ENCODE results near the gene ESRRG.

DNA sequence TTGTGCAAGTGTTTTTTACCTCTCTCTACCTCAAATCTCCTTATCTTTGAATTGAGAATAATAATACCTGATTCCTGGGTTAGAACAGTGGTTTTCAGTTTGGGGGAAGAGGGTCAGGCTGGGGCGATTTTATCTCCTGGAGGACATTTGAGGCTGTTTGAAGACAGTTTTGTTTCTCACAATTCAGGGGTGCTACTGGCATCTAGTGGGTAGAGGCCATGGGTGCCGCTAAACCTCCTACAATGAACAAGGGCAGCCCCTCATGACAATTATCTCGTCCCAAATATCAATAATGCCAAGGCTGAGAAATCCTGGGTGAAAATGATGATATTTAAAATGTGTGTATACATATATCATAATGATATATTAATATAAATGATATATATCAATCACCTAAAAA is 160.8 kb downstream of the ESRRG start:
- TF ChIP-seq, protein P1, sequence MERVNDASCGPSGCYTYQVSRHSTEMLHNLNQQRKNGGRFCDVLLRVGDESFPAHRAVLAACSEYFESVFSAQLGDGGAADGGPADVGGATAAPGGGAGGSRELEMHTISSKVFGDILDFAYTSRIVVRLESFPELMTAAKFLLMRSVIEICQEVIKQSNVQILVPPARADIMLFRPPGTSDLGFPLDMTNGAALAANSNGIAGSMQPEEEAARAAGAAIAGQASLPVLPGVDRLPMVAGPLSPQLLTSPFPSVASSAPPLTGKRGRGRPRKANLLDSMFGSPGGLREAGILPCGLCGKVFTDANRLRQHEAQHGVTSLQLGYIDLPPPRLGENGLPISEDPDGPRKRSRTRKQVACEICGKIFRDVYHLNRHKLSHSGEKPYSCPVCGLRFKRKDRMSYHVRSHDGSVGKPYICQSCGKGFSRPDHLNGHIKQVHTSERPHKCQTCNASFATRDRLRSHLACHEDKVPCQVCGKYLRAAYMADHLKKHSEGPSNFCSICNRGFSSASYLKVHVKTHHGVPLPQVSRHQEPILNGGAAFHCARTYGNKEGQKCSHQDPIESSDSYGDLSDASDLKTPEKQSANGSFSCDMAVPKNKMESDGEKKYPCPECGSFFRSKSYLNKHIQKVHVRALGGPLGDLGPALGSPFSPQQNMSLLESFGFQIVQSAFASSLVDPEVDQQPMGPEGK (CRISPR knock-in tag; IDR thresholded peaks at IDR 0.05; ENCODE audit: borderline replicate concordance), result no peak
- no peak for TF ChIP-seq ZFP3 (CRISPR knock-in tag; IDR thresholded peaks at IDR 0.05)
- no peak for TF ChIP-seq ZC3H10 (CRISPR knock-in tag; IDR thresholded peaks at IDR 0.05)
- no peak for TF ChIP-seq RARB (CRISPR knock-in tag; IDR thresholded peaks at IDR 0.05)
- TF ChIP-seq, protein P2, sequence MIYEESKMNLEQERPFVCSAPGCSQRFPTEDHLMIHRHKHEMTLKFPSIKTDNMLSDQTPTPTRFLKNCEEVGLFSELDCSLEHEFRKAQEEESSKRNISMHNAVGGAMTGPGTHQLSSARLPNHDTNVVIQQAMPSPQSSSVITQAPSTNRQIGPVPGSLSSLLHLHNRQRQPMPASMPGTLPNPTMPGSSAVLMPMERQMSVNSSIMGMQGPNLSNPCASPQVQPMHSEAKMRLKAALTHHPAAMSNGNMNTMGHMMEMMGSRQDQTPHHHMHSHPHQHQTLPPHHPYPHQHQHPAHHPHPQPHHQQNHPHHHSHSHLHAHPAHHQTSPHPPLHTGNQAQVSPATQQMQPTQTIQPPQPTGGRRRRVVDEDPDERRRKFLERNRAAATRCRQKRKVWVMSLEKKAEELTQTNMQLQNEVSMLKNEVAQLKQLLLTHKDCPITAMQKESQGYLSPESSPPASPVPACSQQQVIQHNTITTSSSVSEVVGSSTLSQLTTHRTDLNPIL (CRISPR knock-in tag; IDR thresholded peaks at IDR 0.05; ENCODE audit: low read depth), result no peak
- TF ChIP-seq ESRRG (CRISPR knock-in tag; IDR thresholded peaks at IDR 0.05), result no peak
- no peak for TF ChIP-seq SNAI2 (CRISPR knock-in tag; IDR thresholded peaks at IDR 0.05)
- no peak for TF ChIP-seq TOX (CRISPR knock-in tag; IDR thresholded peaks at IDR 0.05; ENCODE audit: borderline replicate concordance)
- no peak for TF ChIP-seq GLIS3 (CRISPR knock-in tag; IDR thresholded peaks at IDR 0.05)
- no peak for TF ChIP-seq ZNF70 (CRISPR knock-in tag; IDR thresholded peaks at IDR 0.05)

Measured in SK-N-SH treated with all-trans-retinoic acid at 6 μM for 48 hours (cell line).